CD4-positive, alpha-beta T cell treated with Interleukin-1 beta for 1 hour (primary cell): ENCODE measurements around the gene CXCL12.

Source experiments
- DNase-seq, 2 donors: peaks; one replicate each; pipeline ENCODE4 v3.0.0-alpha.2; 2020 to 2022

CXCL12 gene

GRCh38 chr10:44361109-44361508 lies 23.8 kb downstream of the CXCL12 start:
- DNase-seq = no peak

DNA sequence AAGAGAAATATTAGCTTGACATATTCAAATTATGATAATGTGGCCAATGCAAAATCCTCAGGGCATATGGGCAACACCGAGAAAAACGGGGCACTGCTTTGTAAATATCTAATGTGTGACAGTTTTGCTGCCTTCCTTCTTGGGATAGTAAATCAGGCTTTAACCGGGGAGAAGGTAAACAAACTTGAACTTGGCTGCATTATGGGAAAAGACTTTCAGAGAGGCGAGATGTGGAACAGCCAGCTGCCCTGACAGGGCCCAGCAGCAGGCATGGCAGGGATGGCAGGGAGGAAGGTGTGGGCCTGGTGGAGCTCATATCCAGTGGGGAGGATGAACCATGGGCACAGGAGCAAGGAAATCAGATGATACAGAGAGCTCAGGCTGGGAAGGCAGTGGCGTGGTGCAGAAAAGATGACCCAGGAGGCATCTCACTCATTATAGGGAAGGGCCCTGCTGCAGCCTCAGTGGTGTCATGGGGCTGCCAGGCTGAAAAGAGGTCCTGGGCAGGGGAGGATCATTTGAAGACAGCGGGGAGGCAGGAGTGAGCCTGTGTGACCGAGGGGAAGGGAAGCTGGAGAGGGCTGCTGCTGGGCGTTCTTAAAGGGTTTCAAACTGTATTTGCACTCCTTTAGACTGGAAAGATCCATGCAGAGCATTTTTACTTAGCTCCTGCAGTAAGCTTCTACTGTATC lies 26.7 kb downstream of the CXCL12 start:
- DNase-seq = no peak

DNA sequence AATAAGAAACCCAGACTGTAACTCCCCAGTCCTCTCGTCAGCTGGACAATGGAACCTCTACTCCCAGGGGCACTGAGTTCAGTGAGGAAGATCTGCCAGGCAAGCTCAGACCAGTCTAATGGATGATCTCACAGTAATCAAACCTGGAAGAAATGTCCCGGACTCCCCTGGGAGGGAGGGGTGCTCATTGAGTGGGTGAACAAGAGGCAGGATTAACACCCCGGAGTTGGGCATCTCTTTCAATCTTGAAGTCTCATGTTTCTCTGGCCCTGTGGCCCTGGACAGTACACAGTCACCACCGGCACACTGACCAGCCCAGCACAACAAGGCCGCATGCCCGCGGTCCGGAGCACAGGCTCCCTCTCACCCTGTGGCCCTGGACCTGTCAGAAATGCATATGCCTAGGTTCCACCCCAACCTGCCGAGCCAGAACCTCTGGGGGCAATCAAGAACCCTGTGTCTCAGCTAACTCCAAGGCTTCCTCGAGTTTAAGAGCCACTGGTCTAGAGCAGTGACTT lies 27.8 kb downstream of the CXCL12 start:
- no peak for DNase-seq

DNA sequence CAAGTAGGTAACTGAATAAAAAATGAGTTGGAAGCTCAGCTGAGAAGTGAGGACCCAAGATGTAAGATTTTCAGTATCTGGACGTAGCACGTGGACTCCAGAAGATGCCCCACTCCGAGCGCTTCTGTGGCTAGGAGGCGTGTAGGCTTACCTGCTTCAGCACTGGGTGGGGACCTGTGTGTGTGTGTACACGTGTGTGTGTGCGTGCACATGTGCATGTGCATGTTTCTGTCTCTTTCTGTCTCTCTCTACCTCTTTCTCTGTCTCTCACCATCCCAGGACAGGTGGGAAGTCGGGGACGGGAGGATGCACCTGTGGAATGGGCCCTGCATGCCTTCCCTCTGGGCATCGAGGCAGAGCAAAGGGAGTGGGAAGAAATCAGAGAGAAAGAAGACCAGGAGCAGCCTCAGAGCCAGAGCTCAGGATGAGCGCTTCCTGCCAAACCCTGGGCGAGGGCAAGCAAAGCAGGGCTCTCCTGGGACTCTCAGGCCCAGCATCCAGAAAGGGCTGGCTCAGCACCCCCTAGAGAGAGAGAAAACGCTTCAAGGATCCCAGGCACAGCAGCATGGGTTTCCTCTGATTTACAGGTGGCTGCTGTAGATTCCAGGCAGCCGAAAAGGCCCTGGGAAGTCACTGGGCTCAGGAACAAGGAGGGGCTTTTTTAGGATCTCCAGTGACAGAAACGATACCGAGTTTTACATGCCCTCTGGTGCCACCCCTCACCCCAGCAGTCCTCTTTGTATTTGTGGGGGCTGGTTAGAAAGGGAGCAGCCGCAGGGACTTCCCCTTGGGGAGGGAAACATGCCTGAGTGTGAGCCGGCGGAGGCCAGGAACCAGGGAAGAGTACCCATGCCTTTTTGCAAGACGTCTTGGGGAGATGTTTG lies 28.5 kb downstream of the CXCL12 start:
- DNase-seq = no peak

DNA sequence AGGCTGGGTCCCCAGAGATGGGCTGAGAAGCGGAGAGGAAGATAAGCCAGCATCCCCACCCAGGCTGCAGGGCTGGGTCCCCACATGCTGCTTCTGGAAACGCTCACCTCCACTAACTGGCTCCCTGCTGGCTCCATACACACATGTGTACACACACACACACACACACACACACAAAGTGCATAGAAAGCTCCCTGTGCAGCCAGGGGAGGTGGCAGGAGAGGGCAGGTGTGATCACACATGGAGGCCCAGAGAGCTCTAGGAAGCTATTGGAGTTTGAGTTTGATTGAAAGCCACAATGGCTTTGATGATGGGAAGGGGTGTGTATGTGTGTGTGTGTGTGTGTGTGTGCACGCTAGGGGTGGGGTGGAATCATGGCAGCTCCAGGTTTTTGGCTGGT lies 29.3 kb downstream of the CXCL12 start:
- DNase-seq = no peak

- DNase-seq = no peak
These were observed 30.1 kb downstream of the CXCL12 start for GRCh38 chr10:44354771-44355170.

- no peak for DNase-seq
These were observed 31.2 kb downstream of the CXCL12 start for GRCh38 chr10:44353721-44354120.

DNA sequence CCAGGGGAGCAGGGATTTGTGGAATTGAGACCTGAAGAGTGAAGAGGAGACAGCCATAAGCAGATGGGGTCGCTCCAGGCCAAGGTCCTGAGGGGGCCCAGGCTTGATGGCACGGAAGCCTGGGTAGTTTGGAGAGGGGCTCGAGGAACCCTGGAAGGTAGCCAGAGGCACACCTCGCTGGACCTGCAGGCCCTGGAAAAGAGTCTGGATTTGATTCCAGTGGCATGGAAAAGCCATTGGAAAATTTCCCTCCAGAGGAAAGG lies 31.8 kb downstream of the CXCL12 start:
- no peak for DNase-seq

DNA sequence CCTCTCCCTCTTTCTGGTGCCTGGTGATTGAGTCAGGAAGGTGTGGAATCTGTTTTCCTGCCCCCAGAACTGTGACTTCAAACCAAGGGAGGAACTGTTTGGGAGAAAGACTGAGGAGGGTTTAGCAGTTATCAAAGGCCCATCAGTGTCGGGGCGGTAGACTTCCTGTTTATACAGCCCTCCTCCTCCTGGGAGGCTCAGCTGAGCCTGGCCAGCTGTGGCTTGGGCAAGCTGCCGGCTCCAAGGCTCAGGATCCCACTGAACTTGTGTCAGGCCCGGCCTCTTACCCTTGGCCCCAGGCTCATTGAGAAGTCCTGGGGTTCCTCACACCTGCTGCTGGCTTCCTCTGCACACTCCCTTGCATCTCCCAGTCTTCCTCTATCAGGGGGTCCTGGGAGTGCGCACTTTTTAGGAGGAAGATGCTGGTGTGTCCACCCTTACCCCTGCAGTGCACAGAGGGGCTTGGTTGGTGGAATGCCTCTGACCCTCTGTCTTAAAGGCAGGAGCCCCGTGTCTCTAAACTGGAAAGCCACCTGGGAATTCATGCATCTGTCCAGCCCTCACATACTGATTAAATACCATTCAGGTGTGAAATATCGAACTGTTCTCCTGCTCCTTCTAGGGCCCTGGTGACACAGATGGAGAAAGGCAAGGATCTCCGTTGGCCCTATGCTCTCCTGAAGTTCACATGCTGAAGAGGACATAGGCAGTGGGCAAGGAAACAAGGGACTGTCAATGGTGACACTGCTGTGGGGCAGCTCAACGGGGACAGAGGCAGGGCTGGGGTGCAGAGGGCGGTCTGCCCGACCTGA lies 32.4 kb downstream of the CXCL12 start:
- DNase-seq = no peak

DNA sequence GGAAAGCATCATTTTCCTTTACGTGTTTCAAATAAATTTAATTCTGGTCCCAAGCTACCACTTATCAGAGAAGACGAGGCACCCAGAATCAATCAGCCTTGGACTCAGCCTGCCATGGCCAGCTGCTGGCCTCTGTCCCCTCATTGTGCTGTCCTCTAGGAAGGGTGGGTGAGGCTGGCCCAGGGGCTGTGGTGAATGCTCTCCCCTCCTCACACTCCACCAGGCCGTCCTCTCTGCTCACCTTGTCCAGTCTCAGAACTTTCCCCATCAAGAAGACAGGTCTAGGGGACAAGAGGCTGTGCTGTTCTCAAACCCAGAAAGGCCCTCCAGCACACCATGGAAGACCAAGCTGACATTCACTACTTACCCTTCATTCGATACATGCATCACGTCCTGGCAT lies 36.4 kb downstream of the CXCL12 start:
- no peak for DNase-seq

DNA sequence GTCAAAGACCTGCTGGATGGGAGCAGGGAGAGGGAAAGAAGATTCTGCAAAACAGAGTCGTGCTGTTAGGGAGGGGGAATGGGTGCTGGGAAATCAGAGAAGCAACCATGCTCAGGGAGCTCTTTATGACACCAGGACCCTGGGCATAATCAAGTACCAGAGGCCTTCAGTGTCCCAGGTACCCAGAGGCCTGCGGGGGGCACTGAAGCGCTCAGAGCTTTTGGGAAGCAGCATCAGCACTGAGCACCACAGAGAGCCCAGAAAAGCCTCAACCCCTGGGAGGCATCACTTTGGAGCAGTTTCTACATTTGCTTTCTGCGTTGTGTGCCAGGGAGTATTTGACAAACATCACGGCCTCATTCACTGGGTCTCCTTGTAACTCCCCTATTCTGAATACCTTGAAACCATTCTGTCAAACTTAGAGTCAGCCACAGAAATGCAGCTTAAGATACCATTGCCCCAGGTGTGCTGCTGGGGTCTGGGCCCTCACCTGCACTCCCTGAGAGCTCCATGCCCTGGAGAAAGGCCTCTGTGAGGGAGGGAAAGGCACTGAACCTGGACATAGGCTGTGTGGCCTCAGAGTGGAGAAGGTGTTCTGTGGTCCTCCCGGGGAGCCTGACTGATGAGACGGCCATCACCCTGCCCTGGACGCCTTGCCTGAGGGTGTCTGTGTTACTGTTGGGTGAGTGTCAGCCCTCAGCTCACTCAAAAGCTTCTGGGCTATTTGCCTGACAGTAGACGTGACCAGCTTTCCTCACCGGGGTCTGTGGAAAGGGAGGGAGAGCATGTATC lies 37.1 kb downstream of the CXCL12 start:
- no peak for DNase-seq

DNA sequence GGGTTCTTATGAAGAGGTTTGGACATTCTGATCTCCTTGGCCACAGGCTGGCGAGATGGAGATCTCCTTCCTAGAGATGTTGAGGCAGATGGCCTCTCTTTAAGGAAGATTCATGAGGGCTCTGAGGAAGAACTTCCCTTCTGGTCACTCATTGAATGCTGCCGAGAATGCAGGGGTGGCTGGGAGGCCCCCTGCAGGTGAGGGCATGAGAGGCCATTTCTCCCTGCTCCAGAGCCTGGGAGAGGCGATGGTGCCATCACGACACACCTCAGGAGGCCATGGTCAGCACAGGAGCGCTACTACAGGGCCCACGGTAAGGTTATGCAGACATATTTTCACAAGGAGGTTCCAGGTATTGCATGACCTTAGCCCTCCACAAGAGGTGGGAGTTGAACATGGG lies 40.2 kb downstream of the CXCL12 start:
- no peak for DNase-seq

DNA sequence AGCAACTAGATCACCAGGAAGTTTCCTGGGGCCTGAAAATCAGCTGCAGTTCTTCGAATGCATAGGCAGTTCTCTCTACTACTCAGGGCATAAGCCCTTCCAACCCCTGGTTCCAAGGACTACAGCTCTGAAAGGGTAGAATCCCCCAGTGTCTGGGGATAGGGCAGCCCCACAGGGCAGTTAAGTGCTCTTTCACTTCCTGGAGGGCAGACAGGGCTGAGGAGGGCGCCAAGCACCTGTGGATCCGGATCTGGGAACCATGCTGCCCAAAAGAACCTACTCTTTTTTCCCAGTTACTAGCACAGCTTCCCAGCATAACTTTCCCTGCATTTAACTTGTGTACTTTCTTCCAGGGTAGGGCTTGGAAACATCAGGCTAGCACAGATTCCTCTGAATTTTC lies 41.1 kb downstream of the CXCL12 start:
- DNase-seq = no peak

DNA sequence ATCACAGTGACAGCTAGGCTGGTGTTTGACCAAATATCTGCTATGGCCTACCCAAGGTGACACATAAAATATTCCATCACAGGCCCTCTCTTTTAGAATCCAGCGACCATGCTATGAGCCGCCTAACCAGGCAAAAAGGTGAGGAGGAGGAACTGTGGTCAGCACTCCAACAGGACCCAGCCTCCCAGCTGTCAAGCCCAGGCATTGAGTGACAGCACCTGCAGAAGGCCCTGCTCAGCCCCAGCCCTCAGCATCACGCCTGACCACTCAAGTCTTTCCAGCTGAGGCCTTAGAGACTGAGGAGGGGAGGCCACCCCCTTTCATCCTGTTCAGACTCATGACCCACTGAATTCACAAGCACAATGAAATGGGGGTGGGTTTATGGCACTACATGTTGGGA lies 43.0 kb downstream of the CXCL12 start:
- no peak for DNase-seq

GRCh38 chr10:44340557-44340956 lies 44.3 kb downstream of the CXCL12 start:
- DNase-seq = no peak

- DNase-seq = no peak
These were observed 45.7 kb downstream of the CXCL12 start for GRCh38 chr10:44339218-44339617.

DNA sequence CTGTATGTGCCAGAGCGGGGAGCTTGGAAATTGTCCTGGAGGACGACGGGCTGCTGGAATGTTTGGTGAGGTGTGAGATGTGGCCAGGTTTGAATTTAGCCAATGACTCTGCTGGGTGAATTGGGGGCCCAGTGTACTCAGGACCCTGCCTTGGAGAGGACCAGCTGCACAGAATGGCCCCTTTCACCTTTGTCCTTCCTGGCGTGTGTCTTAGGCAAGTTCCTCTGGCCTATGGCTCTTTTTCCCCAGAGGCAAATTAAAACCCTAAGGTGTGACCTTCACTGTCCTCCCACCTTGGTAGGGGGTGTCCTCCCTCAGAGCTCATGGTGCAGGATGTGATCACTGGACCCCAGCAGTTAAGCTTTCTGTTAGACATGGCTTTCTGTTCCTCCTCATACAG lies 47.8 kb downstream of the CXCL12 start:
- no peak for DNase-seq

DNA sequence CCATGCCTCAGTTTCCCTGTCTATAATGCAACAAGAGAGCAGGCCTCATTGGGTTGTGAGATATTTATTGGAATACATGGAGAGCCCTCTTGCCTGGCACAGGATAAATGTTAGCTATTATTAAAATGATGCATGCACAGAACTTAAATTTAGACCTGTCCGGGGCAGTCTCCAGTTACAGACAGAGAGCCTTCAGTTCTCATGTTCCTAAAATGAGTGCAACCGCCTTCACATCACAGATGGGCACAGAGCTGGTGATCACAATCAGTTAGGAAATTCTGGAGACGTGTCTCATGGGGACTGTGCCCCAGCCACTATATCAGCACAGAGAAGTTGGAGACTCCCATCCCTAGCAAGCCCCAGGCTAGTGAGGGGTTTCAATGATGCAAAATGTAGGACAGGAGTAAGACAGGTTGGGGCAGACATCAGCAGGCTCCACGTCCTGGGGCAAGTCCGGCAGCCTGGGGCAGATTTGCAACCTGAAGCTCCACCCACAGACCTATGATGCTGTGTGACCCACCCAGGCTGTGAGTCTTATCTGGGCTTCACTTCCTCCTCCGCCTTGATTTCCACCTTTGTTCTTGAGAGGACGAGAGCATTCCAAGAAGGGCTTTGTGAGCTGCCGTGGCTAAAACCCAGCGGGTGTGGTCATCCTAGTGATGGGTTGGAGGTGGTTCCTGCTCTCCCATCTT lies 49.4 kb downstream of the CXCL12 start:
- no peak for DNase-seq

GRCh38 chr10:44334621-44335184 lies 50.2 kb downstream of the CXCL12 start:
- DNase-seq = no peak

DNA sequence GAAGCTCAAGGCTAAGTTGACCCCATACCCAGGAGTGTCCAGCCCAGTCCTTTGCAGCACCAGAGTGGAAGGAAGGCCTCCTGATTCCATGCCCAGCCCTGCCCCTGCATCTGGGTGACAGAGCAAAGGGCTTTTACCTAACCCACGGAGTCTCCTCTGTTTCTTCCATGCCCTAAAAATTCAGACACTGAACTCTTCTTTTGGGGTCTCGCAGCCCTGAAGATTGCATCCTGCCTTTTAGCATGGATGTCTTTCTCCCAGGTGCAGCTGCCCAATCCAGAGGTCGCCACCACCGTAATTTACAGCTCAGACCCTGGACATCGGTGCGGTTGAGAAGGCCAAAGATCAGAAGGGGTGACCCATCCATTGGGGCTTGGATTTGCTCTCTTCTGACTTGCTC lies 50.8 kb downstream of the CXCL12 start:
- no peak for DNase-seq

DNA sequence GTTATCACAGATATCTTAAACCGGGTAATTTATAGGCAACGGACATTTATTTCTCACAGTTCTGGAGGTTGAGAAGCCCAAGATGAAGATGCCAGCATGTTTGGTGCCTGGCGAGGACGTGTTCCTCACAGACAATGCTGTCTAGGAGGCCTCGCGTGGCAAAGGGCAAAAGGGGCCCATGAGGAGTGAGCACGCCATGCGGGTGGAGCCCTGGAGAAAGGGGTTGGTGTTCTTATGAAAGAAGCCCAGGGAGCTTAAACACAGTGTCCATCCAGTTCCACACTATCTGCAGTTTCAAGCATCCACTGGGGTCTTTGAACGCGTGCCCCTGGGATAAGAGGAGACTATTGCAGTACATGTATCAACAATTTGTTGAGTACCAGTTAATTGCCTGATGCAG lies 51.4 kb downstream of the CXCL12 start:
- no peak for DNase-seq

- no peak for DNase-seq
These were observed 52.4 kb downstream of the CXCL12 start for GRCh38 chr10:44332465-44332864.
